ENCODE data around the gene RASA3.

GRCh38 chr13:114099918-114100445 is 32.4 kb downstream of the RASA3 start:
- TF ChIP-seq CTCF (IDR thresholded peaks at IDR 0.05): no peak
- TF ChIP-seq POLR2A (IDR thresholded peaks at IDR 0.05; ENCODE audit: low read depth): no peak
- no peak for TF ChIP-seq EP300 (IDR thresholded peaks at IDR 0.05)
- TF ChIP-seq POLR2AphosphoS5 (IDR thresholded peaks at IDR 0.05): peak in 1 of 2 donors; percentile 14

Measured in esophagus muscularis mucosa (tissue), 4 donors.